Suppressor macrophage treated with lipopolysaccharide for 1 hour (primary cell): ENCODE measurements around the gene GCFC2.
"Not testable (repeated sequence)": the region's sequence is repeated elsewhere in the genome, so short reads cannot be mapped to it uniquely, and the experiment has no call there.

ENCODE experiments used
- DNase-seq, 3 donors: peaks; one replicate each; pipeline ENCODE4 v3.0.0-alpha.2; 2020 to 2022

The GCFC2 gene

DNA sequence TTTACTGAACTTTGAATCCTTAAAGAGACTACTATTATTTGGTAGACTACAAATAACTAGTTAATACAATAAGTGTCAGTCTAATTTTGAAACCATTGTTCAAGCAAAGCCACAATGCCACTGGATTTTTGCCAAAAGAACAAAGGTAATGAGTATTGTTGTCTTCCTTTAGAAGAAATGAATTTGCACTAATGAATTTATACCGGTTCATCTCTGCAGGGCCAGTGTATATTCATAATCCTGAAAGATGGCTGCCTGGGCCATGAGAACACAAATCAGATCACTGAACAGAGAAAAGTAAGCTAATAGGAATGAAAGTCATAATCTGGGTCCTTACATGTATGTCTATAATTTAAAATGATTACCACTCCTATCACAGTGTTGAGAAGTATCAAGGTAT lies 31.2 kb downstream of the GCFC2 start:
- no peak for DNase-seq

DNA sequence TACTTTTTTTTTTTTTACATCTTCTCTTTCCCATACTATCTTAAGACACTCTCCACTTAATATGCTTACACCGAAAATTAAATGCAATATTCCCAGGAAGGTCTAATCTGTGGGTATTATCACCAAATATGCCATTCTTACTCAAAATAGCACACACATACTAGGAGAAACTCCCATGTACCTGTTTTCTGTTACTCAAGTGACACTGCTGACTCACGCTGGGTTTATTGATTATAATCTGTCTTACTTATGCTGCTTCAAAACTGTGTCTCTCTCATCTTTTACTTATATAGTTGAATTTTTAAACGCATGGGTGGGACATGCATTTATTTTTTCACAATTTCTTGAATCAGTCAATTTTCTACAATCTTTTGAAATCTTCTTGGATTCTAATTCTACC lies 34.3 kb downstream of the GCFC2 start:
- DNase-seq = no peak

DNA sequence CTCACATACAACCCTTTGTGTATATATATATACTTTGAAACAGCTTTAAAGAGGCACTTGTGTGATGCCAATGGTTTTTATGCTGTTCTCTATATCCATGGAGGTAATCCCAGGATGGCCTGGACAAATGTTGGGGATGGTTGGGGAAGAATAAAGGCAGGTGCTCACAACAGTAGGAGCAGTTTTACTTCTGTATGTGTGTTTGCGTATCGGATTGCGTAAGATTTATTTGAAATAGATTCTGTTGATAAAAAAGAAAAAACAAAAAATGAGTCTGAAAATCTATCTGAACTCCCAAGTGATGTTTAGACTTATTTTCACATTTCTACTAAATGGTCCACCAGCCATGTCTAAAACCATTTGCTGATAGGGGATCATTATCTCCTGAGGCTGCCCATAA lies 34.8 kb downstream of the GCFC2 start:
- DNase-seq = no peak

DNA sequence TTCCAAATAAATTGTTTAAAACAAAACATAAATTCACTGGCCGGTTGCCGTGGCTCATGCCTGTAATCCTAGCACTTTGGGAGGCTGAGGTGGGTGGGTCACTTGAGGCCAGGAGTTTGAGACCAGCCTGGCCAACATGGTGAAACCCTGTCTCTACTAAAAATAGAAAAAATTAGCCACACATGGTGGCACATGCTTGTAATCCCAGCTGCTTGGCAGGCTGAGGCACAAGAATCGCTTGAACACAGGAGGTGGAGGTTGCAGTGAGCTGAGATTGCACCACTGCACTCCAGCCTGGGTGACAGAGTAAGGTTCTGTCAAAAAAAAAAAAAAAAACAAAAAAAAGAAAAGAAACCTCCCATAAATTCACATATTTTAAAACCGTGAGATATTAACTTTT lies 35.3 kb downstream of the GCFC2 start:
- DNase-seq = not testable (repeated sequence)

DNA sequence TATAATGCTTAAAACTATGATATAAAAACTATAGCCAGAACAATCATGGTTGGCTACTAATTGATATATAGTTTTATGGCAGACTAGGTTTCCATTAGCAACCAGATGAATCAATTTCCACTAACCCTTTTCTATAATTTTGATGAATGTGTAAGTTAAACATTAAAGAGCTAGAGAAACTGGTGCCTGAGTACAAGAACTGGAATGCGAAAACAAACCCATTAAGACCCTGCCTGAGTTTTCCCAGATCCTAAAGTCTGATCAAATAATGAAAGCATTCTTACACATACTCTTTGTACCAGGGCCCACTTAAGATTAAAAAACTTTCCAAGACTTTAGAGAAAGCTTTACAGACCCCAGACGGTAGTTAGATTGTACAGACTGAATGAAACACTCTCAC lies 42.8 kb downstream of the GCFC2 start:
- no peak for DNase-seq

DNA sequence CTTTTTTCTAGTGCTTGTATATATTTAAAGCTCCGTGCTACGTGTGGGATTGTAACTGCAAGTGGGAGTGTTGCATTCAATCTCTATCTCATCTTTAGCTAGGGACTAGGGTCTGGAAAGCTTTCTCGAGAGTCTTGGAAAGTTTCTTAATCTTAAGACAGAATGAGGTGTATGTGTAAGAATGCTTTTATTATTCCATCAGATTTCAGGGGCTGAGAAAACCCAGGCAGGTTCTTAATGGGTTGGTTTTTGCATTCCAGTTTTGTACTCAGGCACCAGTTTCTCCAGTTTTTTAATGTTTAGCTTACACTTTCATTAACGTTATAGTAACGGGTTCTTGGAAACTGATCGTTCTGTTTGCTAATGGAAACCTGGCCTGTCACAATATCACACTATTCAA lies 43.8 kb downstream of the GCFC2 start:
- DNase-seq = no peak

DNA sequence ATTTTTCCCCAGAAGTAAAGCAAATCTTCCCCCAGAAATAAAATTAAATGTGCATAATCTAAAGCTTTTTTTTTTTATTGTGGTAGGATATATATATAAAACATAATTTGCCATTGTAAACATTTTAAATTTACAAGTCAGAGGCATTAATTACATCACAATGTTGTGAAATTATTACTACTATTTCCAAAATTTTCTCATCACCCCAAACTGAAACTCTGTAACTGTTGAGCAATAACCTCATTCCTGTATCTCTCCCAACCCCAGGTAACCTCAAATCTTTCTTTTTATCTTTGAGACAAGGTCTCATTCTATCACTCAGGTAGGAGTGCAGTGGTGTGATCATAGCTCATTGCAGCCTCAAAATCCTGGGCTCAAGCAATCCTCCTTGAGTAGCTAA lies 52.9 kb downstream of the GCFC2 start:
- DNase-seq = no peak

DNA sequence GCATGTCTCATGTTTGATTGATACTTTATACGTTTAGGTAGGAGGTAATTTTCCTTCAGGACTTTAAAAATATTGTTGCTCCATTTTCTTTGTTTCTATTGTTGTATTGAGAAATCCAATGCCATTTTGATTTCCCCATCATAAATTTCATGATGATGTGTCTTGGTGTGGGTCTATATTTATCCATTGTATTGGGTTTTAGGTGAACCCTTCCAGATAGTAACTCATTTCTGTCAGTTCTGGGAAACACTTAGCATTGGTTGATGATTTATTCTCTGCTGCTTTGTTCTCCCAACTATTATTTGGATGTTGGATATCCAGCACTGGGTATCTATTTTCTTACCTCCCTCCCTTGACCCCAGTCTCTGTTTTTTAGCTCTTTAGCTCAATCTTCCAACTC lies 54.2 kb downstream of the GCFC2 start:
- DNase-seq = no peak

DNA sequence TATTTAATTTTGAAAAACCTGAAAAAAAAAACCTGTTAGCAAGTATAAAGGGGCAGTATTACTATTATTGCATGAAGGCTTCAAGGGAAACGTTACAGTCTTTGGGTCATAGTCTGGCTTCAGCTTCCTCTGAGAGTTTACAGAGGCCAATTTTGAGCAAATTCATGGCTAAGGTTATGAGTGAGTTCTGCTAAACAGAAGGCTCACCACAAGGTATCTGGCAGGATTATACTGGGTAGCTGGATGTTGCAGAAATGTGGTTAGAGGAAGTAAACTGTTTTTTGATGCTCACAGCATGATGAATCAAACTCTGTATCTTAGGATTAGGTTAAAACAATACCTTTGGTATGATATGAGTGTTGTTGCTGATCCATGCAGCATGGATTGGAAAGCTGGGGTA lies 54.9 kb downstream of the GCFC2 start:
- DNase-seq = no peak

DNA sequence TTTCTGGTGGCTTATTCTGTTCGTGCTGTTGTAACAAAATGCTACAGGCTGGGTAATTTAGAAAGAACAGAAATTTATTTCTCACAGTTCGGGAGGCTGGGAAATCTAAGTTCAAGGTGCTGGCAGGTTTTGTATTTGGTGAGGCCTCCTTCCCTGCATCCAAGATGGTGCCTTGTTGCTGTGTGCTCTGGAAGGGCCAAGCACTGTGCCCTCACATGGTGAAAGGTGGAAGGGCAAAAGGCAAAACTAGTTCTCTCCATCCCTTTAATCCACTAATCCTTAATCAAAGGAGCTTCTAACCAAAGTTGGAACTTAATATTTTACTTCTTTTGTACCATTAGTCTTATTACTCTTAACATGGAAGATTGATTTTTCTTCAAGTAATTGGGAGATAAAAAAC lies 56.7 kb downstream of the GCFC2 start:
- no peak for DNase-seq

DNA sequence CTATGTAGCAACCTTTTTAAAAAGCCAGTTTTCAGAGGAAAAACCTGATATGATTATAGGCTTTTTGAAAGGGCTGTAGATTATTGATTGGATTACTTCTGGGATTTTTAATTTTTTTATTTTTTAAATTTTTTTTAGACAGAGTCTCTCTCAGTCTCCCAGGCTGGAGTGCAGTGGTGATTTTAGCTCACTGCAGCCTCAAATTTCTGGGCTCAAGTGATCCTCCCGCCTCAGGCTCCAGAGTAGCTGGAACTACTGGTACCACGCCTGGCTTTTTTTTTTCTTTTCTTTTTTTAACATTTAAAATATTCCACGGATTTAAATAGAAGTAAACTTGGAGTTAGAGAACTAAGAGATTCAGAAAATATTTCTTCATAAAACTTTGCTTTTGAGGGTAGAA lies 62.9 kb downstream of the GCFC2 start:
- peak in 2 of 3 donors; percentile 10 to 15 for DNase-seq

DNA sequence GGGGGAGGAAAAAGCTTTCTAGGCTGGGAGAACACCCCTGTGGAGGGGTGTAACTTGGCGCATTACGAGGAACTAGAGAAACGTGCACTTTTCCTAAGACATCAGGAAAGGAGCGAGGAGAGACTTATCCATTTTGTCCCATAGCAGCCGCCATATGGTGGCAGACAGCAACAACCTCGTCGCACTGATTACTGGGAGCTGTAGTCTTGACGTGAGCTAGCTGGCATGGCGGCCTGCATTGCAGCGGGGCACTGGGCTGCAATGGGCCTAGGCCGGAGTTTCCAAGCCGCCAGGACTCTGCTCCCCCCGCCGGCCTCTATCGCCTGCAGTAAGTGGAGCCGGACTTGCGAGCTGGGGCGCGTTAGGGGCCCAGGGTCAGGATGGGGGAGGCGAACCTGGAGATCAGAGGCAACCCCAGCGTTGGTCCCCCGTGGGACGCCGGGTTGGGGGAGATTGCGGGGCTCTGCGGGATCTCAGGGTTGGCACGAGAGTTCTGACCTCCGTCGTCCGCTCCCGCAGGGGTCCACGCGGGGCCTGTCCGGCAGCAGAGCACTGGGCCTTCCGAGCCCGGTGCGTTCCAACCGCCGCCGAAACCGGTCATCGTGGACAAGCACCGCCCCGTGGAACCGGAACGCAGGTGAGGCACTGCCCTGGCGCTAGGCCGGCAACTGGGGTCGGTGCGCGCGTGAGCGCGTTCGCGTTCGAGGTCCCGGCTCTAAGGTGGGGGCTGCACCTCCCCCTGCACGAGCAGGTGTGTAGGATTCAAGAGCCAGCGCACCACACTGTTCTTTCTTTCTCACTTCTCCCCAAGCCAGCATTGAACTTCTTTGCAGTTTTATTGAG lies 63.9 kb downstream of the GCFC2 start, which contains the start of gene MRPL19:
TSS of gene MRPL19 (plus strand) at position 201 of the 843 bp plus-strand sequence. CDS start at position 226, 25 bp downstream.
- DNase-seq = peak; percentile 91 to 92 (median 91)

DNA sequence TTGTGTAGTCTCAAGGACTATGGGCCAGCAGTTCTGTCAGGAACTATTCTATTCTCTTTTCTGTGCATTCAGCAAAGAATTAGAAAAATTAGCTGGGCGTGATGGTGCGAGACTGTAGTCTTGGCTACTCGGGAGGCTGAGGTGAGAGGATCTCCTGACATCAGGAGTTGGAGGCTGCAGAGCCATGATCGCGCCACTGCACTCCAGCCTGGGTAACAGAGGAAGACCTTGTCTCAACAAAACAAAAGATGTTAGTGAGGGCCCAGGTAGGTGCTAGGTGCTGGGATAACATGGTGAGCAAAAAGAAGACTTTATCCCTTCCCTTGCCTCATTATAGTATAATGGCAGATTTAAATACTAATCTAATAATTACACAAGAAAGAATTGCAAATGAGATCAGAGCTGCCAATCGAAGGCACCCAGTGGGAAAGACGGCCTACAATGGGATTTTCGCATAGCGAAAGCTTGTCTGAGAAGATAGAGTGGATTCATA lies 64.6 kb downstream of the GCFC2 start:
- no peak for DNase-seq

DNA sequence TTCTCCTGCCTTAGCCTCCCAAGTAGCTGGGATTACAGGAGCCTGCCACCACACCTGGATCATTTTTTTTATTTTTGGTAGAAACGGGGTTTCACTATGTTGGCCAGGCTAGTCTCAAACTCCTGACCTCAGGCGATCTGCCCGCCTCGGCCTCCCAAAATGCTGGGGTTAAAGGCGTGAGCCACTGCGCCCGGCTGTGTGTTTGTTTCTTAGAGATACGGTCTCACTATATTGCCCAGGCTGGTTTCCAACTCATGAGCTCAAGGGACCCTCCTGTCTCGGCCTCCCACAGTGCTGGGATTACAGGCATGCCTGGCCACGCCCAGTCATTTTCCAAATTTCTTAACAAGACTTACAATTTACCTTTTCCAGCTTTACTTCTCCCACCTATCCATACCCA lies 65.1 kb downstream of the GCFC2 start:
- DNase-seq = no peak

DNA sequence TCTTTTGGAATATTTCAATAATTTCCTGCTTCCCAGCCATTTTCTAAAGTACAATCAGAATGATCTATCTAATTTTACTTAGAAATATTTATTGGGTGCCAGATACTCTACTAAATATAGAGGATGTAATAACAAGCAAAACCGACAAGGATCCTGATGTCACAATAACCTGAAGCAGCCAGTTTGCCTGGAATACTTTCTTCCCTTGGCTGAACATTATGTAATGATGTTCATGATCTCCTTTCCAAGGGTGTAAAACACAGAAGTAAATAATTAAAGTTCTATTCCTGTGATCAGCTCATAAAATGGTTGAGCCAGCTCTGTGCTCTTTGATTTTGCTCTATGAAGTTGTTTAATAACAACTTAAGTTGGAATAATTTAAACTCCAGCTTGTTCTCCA lies 66.7 kb downstream of the GCFC2 start:
- no peak for DNase-seq

DNA sequence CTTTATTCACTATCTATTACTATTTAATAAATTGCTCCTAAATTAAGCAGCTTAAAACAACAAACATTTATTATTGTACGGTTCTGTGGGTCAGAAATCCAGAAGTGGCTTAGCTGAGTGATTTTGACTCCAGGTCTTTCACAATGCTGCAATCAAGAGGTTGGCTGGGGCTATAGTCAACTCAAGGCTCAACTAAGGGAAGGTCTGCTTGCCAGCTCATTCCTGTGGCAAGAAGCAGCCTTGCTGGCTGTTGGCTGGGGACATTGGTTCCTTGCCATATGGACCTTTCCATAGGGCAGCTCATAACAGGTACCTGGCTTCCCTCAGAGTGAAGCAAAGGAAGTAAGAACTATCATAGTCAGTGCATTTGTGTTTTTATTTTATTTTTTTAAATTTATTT lies 69.1 kb downstream of the GCFC2 start:
- no peak for DNase-seq

DNA sequence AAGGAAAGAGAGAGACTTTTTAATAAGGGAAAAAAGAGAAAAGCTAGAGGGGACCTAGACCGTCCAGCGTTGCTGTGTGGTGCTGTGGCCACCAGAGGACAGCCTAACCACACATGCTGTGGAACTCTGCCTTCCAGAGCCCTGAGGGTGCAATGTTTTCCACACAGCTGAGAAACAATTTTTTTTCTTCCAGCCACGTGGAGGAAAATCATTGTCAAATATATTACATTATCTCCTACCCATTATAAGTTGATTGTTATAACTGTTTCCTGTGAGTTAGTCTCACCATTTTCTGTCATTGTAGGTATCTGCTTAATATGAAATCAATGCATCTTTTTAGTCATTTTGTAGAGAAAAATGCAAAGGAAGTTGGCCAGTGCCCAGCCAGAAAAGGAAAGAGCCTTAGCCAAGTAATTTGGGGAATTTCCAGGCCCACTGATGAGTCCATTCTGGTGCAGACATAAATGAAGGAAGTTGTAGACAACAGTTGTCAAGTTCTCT lies 70.0 kb downstream of the GCFC2 start:
- DNase-seq = peak; percentile 84 to 90 (median 88)

DNA sequence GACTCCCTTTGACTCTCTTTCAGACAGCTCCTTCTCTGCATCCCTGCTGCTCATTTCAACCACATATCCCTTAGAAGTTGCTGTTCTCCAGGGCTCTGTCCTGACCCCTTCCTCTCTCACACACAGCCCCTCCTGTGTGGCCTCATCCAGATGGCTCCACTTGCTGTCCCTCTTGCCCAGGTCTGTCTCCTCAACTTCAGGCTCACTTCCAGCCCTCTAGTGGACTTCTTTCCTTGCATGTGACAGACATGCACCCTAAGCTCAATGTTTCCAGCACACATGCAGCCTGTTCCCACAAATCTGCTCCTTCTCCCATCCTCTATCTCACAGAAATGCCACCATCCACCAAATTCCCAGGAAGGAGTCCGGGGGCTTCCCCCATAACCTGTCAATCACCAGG lies 73.1 kb downstream of the GCFC2 start:
- no peak for DNase-seq

DNA sequence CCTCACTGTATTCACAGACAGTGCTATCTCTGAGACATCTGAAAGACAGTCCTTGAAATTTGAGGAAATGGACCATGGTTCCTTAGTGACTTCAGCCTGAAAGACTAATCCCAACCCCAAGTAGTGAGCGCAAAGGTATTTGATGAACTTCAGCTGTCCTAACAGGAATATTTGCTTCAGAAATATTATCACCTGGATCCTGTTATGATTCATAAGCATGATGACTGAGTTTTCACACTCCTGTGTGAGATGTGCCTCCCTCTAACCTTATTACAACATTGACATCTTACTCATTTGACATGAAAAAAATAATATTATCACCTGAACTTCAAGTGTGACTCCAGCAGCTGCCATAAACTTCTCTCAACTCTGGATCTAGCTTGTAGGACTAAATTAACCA lies 75.8 kb downstream of the GCFC2 start:
- DNase-seq = no peak

DNA sequence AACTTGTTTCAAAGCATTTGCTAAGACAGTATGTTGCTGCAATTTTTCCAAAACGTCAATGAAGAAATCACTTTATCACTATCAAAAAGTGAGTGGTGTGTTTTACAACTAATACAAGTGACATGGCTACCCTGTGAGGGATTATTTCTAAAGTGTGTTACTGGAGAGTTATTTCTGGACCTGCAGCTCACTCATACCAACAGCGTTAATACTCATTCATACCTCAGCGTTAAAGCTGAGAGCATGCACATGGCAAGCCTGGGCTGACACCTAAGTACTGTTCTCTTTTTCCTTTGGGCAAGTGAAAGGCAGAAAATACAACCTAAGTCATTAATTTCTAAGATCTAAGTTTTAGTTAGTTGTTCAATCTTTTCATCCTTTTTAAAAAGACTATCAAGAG lies 77.1 kb downstream of the GCFC2 start:
- DNase-seq = no peak

DNA sequence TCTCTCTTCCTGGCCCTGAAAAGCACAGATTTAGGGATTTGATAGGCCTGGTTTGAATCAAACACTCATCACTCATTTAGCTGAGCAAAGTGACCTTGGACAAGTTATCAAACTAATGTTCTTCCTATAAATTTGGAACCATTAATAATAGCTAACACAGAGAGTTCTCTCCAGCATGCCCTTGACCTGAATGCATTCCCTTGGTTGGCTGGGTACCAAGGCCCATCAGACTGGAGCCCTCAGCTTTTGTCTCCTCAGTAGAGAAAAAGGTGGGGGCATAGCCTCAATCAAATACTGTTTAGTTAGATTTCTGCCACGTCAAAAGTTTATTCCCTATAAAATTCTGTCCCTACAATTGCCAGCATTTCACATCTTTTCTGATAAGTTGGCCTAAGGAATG lies 77.9 kb downstream of the GCFC2 start:
- DNase-seq = no peak

DNA sequence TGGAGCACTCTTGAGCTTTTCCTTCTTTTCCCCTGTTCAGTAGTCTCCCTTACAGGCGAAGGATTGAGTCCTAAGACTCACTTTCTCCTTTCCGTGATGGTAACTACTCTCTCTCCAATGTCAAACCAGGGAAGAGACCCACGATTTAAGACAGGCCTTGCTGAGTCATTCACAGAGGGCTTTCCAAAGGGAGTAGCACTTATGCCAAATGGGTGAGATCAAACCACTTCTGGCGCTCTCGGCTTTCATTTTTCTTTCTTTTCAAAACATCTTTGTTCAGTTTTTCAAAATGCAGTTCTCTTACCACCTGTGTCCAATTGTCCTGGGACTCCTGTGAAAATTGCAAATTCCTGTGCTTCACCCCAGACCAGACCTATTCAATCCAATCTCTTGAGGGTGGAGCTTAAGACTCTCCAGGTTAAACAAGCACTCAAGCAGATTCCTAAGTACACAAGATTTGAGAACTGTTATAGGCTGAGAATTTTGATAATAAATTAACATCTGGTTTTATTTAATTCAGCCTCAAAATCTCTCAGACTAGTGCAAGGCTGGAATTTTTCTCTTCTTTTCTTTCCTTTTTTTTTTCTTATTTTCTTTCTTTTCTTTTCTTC lies 78.5 kb downstream of the GCFC2 start:
- no peak for DNase-seq

DNA sequence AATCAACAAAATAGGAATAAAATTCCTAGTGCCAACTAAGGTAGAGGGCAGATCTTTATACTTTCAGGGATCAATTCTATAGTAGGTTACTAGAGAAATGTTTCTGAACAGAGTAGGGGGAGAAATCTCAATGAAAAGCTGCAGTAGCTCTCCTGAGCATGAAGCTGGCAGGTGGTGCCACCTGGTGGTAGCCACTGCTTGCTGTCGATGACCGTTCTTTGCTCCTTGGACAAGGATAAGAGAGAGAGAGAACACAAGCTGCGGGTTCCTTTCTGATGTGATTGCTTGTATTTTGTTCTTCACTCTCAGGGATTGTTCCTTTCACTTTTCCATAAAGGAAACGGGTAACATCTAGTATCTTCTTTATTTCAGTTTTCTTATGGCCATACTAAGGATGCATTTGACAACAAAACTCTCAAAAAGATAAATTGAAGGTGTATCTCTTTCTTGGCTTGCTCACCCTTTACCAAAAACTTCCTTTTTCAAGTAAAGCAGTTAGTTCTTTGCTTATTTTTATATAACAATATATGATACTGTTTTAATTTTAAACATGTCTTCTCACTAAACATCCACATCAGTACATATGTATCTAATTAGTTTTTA lies 82.7 kb downstream of the GCFC2 start:
- peak; percentile 63 to 78 (median 70) for DNase-seq

DNA sequence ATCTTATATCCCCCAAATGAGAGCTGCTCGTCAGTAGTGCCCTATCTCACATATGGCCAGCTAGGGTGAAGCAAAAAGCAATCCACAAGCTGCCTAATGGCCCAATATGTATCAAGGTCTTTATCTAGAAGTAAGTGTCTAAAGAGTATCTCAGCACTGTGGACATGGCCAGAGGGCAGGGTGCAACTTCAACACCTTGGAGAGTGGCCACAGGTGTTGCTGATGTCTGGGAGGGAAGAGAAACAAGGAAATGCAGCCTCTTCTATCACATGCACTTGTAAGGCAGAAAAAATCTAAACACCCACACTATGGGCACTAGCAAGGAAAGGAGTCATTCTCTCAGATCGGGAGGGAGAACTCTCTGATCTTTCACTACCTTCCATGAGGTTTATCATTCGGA lies 87.8 kb downstream of the GCFC2 start:
- DNase-seq = no peak
